H1 (cell line): ENCODE data around the gene NFKB1. TPM values are rescaled to one million over a fixed set of nuclear protein-coding genes. Genes with fewer than 3 reads are reported as not detected.

Experiments used
- JUND ChIP-seq: IDR thresholded peaks from 2 replicates; pipeline ENCODE4 v1.6.1; 2011; ENCODE audit warnings: mild to moderate bottlenecking, improper control_type of control experiment, low read length
- RFX5 ChIP-seq: IDR thresholded peaks from 2 replicates; pipeline ENCODE4 v1.6.1; 2011; ENCODE audit warnings: low read depth, low read length, improper control_type of control experiment, borderline replicate concordance
- SAP30 ChIP-seq: fragments of 300-600 bp; sonication (generic); IDR thresholded peaks from 2 replicates; pipeline ENCODE4 v1.7.1; 2012; ENCODE audit warnings: low read length, moderate library complexity, mild to moderate bottlenecking, inconsistent platforms; ENCODE audit not compliant: insufficient read depth, insufficient replicate concordance
- SIRT6 ChIP-seq: IDR thresholded peaks from one replicate; pipeline ENCODE4 v1.7.1; 2012; ENCODE audit warnings: low read length, inconsistent platforms
- TBP ChIP-seq: IDR thresholded peaks from 2 replicates; pipeline ENCODE4 v1.6.1; 2011; ENCODE audit warnings: low read depth, low read length, improper control_type of control experiment
- TEAD4 ChIP-seq: IDR thresholded peaks from 2 replicates; pipeline ENCODE4 v1.6.1; 2012; ENCODE audit warnings: low read depth, low read length, inconsistent platforms, mixed read lengths
- polyA plus RNA-seq, 7 experiments: library from polyadenylated mRNA; depleted of rRNA in 3 of 7; stranded (reverse) in 5 of 7; unstranded in 2 of 7; fragments of >200 nt in 5 of 7; fragments of 200-250 nt in 2 of 7; gene quantifications; 1 replicate in 5 of 7; 2 replicates in 1 of 7; 4 replicates in 1 of 7; pipeline versions ENCODE4 v1.2.1 to v1.2.3, GENCODE V29; 2011 to 2013; ENCODE audit warnings: missing spikeins in 2 of 7, mixed read lengths in 2 of 7
- total RNA-seq: library from RNA; stranded (reverse); fragmentation: NEBNext Ultra II Directional; extraction: Animal tissue kit (Norgen Biotek cat#: 25700); gene quantifications from 2 replicates; pipeline ENCODE4 v1.2.1, GENCODE V29; 2021

The NFKB1 gene
- total and polyA plus RNA-seq, 2 of the 8 experiments (the other 6 are each of a cell fraction or from before 2014, with no cell fraction given), result 2.9 to 6.8 TPM

- TF ChIP-seq RFX5 (no peak), TEAD4 (no peak), SIRT6 (no peak), SAP30 (no peak), TBP (no peak), JUND (no peak)
- TF ChIP-seq, all 59 proteins: peak for 0
These were observed 146.0 kb downstream of the NFKB1 start (continued) for GRCh38 chr4:102647117-102647516.
